SU-DHL-6 (cell line): ENCODE data around the gene TECRL.

Experiments
- H2AFZ ChIP-seq: fragments of 200-600 bp; sonication (generic); 2 replicates; pipeline ENCODE4 v1.6.1; 2014; ENCODE audit warnings: low read depth, mild to moderate bottlenecking, moderate library complexity, mixed read lengths, antibody characterized with exemption, low read length; ENCODE audit not compliant: severe bottlenecking
- H3F3A ChIP-seq: fragments of 200-600 bp; shearing (Covaris generic); 2 replicates; pipeline ENCODE4 v1.6.0; 2016; ENCODE audit warnings: antibody characterized with exemption, mild to moderate bottlenecking; ENCODE audit not compliant: insufficient read depth
- H3K27ac ChIP-seq: fragments of 200-600 bp; sonication (generic); 2 replicates; pipeline ENCODE4 v1.5.1; 2016; ENCODE audit warnings: low read depth, mild to moderate bottlenecking, low read length, moderate library complexity, mixed read lengths
- H3K27me3 ChIP-seq: fragments of 200-600 bp; sonication (generic), shearing (Covaris generic); 2 replicates; pipeline ENCODE4 v1.6.0; 2014; ENCODE audit warnings: mild to moderate bottlenecking, low read length
- H3K36me3 ChIP-seq: fragments of 200-600 bp; sonication (generic); 2 replicates; pipeline ENCODE4 v1.6.1; 2014; ENCODE audit warnings: mild to moderate bottlenecking, low read length, mixed read lengths
- H3K4me2 ChIP-seq: fragments of 300-600, 200-600 bp; shearing (Covaris generic), sonication (generic); 2 replicates; pipeline ENCODE4 v1.6.0; 2014; ENCODE audit warnings: low read length, low read depth, mild to moderate bottlenecking; ENCODE audit not compliant: poor library complexity, severe bottlenecking
- H3K4me3 ChIP-seq: fragments of 200-600 bp; sonication (generic); 2 replicates; pipeline ENCODE4 v1.5.1; 2014; ENCODE audit warnings: antibody characterized with exemption, low read length, mild to moderate bottlenecking, mixed read lengths; ENCODE audit not compliant: insufficient read depth, poor library complexity, severe bottlenecking
- H3K79me2 ChIP-seq: fragments of 200-600 bp; sonication (generic); 2 replicates; pipeline ENCODE4 v1.6.1; 2014; ENCODE audit warnings: mild to moderate bottlenecking, low read length, moderate library complexity; ENCODE audit not compliant: insufficient read depth
- H3K9ac ChIP-seq: fragments of 200-600 bp; sonication (generic); 2 replicates; pipeline ENCODE4 v1.7.0; 2014; ENCODE audit warnings: mild to moderate bottlenecking, low read length
- H3K9me2 ChIP-seq: fragments of 200-600 bp; sonication (generic); replicated peaks from 2 replicates; pipeline ENCODE4 v1.6.1; 2014; ENCODE audit warnings: low read length; ENCODE audit not compliant: insufficient read depth
- H3K9me3 ChIP-seq: fragments of 200-600 bp; sonication (generic); 2 replicates; pipeline ENCODE4 v1.6.1; 2014; ENCODE audit warnings: low read length, mixed read lengths; ENCODE audit not compliant: insufficient read depth
- H4K20me1 ChIP-seq: fragments of 200-600 bp; sonication (generic); 2 replicates; pipeline ENCODE4 v1.6.1; 2014; ENCODE audit warnings: low read depth, mild to moderate bottlenecking, antibody characterized with exemption, low read length, moderate library complexity, mixed read lengths
- CTCF ChIP-seq: fragments of 200-600 bp; sonication (generic); IDR thresholded peaks from one replicate; pipeline ENCODE4 v1.5.1; 2017; ENCODE audit warnings: antibody characterized with exemption, mild to moderate bottlenecking, low read length, moderate library complexity; ENCODE audit not compliant: insufficient read depth, poor library complexity, severe bottlenecking
- EZH2phosphoT487 ChIP-seq: fragments of 200-600 bp; sonication (generic), shearing (Covaris generic); conservative IDR thresholded peaks from 2 replicates; pipeline ENCODE4 v1.6.1; 2018; ENCODE audit warnings: mild to moderate bottlenecking, antibody characterized with exemption, low read length, moderate library complexity, mixed read lengths

Gene TECRL

GRCh38 chr4:64271601-64272081, 137.6 kb downstream of the TECRL start:
- TF ChIP-seq EZH2phosphoT487 = no peak
- no peak for TF ChIP-seq CTCF
- Histone ChIP-seq H3K9ac (no peak overlapping the region), H3K79me2 (no peaks in the 10 kb centered on the region)

GRCh38 chr4:64266669-64267068, 142.6 kb downstream of the TECRL start:
- Histone ChIP-seq H3K4me3 (no peak overlapping the region), H3K27me3 (no peaks in the 10 kb centered on the region), H3K9ac (no peak overlapping the region), H3K36me3 (no peaks in the 10 kb centered on the region), H4K20me1 (no peaks in the 10 kb centered on the region), H3K4me2 (no peak overlapping the region), H3K9me3 (no peaks in the 10 kb centered on the region), H3K27ac (no peak overlapping the region), H2AFZ (no peak overlapping the region), H3K79me2 (no peaks in the 10 kb centered on the region), H3F3A (no peaks in the 10 kb centered on the region), H3K9me2 (no peaks in the 10 kb centered on the region)
- TF ChIP-seq CTCF (no peak), EZH2phosphoT487 (no peak)

More at GRCh38 chr4:64271601-64272081, 137.6 kb downstream of the TECRL start:
- Histone ChIP-seq H4K20me1 (no peaks in the 10 kb centered on the region), H3K4me2 (no peak overlapping the region), H3K27me3 (no peaks in the 10 kb centered on the region), H3K9me3 (no peaks in the 10 kb centered on the region), H2AFZ (no peak overlapping the region), H3K27ac (no peak overlapping the region), H3K36me3 (no peaks in the 10 kb centered on the region), H3F3A (no peaks in the 10 kb centered on the region), H3K9me2 (no peaks in the 10 kb centered on the region), H3K4me3 (no peak overlapping the region)

GRCh38 chr4:64266263-64266662, 143.0 kb downstream of the TECRL start:
- no peaks in the 10 kb centered on the region for H3K9me3 ChIP-seq
- no peaks in the 10 kb centered on the region for H3K36me3 ChIP-seq
- H3F3A ChIP-seq = no peaks in the 10 kb centered on the region
- H3K27ac ChIP-seq = no peak overlapping the region
- H3K27me3 ChIP-seq = no peaks in the 10 kb centered on the region
- H3K4me2 ChIP-seq = no peak overlapping the region
- H3K79me2 ChIP-seq = no peaks in the 10 kb centered on the region
- no peak overlapping the region for H3K4me3 ChIP-seq
- no peaks in the 10 kb centered on the region for H4K20me1 ChIP-seq
- H3K9me2 ChIP-seq = no peaks in the 10 kb centered on the region
- TF ChIP-seq CTCF (no peak), EZH2phosphoT487 (no peak)
- H3K9ac ChIP-seq = no peak overlapping the region
- no peak overlapping the region for H2AFZ ChIP-seq

- H3K9ac ChIP-seq = no peak overlapping the region
- no peak overlapping the region for H3K27ac ChIP-seq
- H2AFZ ChIP-seq = no peak overlapping the region
- H3K4me3 ChIP-seq = no peak overlapping the region
- H3F3A ChIP-seq = no peaks in the 10 kb centered on the region
- no peak for TF ChIP-seq CTCF
- TF ChIP-seq EZH2phosphoT487 = no peak
- no peaks in the 10 kb centered on the region for H3K27me3 ChIP-seq
- no peaks in the 10 kb centered on the region for H3K36me3 ChIP-seq
- H3K4me2 ChIP-seq = no peak overlapping the region
- H3K79me2 ChIP-seq = no peaks in the 10 kb centered on the region
- H3K9me3 ChIP-seq = no peaks in the 10 kb centered on the region
- H3K9me2 ChIP-seq = no peaks in the 10 kb centered on the region
- H4K20me1 ChIP-seq = no peaks in the 10 kb centered on the region
Observed at GRCh38 chr4:64251781-64252180, 157.5 kb downstream of the TECRL start.
